ENCODE measurements around the gene C9orf40.

Gene C9orf40

DNA sequence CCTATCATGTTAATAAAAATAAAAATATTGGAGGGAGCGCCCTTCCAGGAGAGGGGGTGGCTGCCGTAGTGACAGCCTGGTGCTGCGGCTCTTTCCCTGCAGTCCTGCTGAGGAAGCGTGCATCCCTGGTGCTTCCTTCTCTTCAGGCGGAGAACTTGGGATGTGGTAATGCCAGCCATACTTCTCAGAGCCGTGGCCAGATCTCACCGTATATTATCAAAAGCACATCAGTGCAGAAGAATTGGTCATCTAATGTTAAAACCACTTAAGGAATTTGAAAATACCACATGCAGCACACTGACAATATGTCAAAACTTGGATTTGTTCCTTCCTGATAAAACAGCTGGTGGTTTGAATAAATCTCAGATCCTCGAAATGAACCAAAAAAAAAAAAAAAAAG is 17.7 kb downstream of the C9orf40 start:
- DNase-seq, result no peak

DNA sequence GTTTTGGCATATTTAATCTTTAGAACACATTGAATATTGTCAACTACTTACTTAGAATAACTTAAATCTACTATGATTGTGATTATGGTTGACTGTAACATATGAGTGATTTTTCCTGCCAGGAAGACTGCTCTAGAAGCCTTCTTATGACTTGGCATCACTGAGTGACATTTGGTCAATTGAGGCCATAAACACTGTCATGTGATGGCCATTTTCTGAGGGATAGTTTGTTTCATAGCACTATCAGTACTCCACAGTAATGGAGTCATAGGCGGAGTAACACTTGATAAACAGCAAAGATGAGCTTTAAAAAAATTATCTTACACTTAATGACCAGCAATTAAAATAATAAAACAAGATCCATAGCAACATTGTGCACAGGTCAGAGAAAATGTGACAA is 31.0 kb downstream of the C9orf40 start:
- DNase-seq, result no peak

DNA sequence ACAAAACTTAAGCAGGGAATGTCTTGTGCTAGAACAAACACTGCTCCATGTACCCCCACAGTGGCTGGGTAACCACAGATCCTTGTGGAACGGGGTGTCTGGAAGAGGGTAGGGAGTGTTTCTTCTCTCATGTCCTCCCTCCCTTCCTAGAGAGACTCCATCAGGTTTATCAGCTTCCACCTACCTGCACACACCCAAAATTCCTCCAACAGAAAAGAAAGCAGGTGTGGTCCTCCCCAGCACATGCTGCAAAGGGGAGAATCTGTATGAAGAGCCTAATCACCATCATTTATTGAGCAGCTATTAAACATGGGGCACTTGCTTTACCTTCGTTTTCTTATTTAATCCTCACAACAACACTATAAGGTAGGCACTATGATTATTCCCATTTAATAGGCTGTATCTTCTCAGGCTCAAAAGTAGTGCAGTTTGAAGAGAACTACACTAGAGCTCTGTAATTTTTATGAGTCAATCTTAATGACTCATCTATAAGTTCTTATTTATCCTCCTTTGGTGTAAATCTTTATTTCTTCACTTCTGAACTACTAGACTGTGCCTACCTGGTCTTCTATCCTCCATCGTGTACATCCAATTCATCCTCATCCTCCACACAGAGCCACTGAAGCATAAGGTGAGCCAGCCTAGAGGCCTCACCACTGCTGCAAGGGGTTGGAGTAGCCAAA is 31.6 kb downstream of the C9orf40 start:
- no peak for DNase-seq

DNA sequence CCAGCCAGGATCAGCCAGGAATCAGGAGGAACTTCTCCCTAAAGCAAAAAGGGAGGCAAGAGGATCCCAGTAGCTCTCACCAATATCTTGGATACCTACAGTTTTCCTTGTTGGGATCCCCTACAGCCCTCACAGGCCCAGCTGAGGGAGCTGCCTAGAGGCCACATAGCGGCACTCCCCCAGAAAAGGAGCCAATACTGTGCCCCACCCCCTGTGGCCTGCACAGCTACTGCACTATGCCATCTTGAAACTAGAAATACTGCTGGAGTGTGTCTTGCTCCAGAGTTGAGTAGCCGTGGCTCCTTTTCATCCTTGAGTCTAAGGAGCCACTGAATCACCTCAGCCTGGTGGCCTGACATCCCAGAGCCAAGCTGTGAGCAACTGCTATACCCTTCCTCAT is 42.7 kb downstream of the C9orf40 start:
- no peak for DNase-seq

DNA sequence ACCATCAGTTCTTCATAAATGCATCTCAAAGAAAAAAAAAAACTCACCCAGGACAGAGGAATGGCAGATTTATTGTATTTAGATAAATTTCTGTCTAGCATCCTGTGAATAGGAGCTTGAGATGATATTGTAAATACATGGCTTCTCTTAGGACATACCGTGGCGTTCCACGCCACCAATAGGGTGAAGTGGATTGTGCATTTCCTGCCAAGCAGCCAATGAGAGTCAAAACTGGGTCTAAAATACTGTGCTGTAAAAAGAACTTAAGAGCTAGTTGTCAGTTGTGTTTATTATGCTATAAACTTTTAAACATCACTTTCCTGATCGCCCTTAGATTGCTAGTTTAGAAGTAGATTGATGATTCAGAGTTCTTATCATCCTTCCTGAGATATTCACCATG is 44.0 kb downstream of the C9orf40 start:
- no peak for DNase-seq

DNA sequence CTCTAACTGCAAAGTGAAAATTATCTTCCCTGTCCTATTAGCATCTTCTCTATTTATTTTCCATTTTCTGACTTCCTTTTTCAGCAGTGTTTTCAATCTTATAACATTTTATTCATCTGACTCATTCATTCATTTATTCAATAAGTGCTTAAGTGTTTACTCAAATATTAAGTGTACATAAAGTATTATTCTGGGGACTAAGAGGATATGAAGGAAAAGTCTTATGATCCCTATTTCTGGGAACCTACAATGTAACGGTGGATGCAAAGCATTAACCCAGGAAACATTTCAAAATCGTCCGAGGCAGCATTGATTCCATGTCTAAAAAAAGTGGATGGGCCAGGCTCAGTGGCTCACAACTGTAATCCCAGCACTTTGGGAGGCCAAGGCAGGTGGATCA is 45.6 kb downstream of the C9orf40 start:
- DNase-seq, result no peak

DNA sequence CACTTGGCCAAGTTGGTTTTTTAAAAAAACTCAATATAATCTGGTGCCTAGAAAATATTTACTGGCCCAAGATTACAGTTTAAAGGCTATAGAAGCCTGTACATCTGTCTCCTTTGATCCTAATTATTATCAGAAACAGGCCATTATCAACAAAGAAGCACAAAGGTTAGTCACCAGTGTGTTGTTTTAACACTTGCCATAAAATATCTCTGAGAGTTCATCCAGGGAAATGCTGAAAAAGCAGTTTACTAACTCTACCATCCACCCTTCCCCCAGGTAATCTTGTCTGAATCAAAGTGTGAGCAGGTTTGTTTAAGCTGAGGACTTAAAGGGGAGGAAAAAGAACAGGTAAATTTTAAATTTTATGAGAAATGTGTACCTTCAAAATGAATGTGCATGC is 51.7 kb downstream of the C9orf40 start:
- DNase-seq, result no peak
